ENCODE results near the gene CAPN11. TPM values are rescaled to one million over a fixed set of nuclear protein-coding genes. Genes with fewer than 3 reads are reported as not detected.

The CAPN11 gene
- total RNA-seq = not detected

DNA sequence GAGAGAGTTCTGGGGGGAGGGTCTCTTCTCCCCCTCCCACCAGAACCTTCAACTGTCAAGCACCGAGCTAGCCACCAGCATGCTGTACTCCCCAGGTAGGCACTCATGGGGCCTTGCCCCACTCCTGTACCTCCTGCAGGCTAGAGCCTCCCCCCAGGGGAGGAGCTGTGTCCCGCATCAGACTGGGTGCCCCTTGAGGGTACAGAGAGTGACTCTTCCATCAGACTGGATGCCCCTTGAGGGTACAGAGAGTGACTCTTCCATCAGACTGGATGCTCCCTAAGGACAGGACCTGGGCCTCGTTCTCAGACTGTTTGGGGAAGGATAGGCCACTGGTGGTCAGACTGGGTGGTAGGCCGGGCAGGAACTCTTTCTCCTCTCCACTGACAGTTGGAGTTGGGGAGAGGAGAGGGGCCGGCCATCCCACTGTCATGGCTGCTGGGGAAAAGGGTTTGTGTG lies at the start of gene CAPN11:
Gene CAPN11 (plus strand): TSS at position 51 of the 459 bp plus-strand sequence. CDS start 29 bp downstream, at position 80.
- ChIA-PET CTCF (no interaction called here), POLR2A (no interaction called here)

DNA sequence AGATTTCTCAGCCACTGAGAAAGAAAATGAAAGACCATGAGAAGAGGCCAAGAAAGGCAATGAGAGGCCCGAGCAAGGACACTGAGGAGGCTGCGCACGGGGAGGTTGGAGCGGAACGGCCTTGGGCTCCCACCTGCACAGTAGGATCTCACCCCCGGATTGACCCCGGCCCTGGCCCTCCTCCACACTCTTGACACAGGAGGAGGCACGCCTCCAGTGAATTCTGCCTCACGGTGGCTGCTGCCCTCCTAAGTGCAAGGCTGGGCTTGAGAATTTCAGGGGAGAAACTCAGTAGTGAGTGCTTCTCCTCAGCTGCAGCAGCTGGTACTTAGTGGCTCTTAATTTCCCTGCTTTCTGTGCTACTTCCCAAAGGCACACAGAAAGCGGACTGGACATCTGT lies 49.4 kb upstream of the CAPN11 start:
- ChIA-PET CTCF (interaction anchor here (1.0 kb wide), 1 partner anchor 13 kb away, joined by 3 read pairs; no protein-coding TSS in a partner anchor), POLR2A (no interaction called here)

DNA sequence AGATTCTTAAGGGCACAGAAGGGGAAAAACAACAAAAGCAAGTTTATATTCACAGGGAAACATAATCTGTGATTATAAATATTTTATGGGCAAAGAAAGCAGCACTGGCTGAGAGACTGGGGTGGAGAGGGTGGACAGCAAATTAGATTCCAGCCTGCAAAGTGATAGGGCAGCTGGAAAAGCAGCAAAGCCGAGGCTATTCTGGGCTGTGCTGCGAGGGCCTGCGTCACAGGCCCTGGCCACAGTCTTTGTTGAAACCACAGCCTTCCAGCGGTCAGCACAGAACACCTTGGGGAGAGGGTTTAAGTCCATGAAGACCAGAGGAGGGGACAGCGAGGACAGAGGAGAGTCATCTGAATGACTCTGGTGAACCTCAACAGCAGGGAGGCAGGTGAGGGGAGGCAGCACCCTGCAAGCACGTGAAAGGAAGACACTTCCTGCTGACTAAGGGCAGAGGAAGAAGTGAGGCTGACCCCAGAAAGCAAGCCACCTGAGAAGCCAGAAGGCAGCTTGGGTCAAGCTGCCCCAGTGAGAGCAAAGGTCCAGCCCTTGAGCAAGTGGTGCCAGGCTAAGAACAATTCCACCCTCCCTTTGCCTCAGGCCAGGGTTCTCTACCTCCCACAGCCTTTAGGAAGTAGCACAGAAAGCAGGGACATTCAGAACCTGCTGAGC lies 48.5 kb upstream of the CAPN11 start:
- ChIA-PET CTCF (interaction anchor here (1.0 to 1.5 kb wide), 3 partner anchors 12 to 129 kb away, joined by 3 read pairs; no protein-coding TSS in a partner anchor), POLR2A (no interaction called here)

- ChIA-PET CTCF (interaction anchor here (1.1 to 1.5 kb wide), 3 partner anchors 11 to 129 kb away, joined by 3 to 4 read pairs (median 3); no protein-coding TSS in a partner anchor), POLR2A (no interaction called here)
Observed at GRCh38 chr6:44110966-44111365, 47.7 kb upstream of the CAPN11 start.

- ChIA-PET CTCF (interaction anchor here (1.0 to 1.5 kb wide), 3 partner anchors 10 to 32 kb away, joined by 3 to 4 read pairs (median 3); no protein-coding TSS in a partner anchor), POLR2A (interaction anchor here (0.9 kb wide), 1 partner anchor 10 kb away, joined by 3 read pairs; no protein-coding TSS in a partner anchor)
Observed at GRCh38 chr6:44111434-44112417, 46.9 kb upstream of the CAPN11 start.

GRCh38 chr6:44113414-44113813 lies 45.2 kb upstream of the CAPN11 start:
- POLR2A ChIA-PET = no interaction called here
- CTCF ChIA-PET = interaction anchor here (0.5 kb wide), 1 partner anchor 209 kb away, joined by 3 read pairs; no protein-coding TSS in a partner anchor

- POLR2A ChIA-PET = no interaction called here
- CTCF ChIA-PET = interaction anchor here (1.0 kb wide), 1 partner anchor 22 kb away, joined by 3 read pairs; no protein-coding TSS in a partner anchor
Observed at GRCh38 chr6:44115866-44116265, 42.8 kb upstream of the CAPN11 start.

DNA sequence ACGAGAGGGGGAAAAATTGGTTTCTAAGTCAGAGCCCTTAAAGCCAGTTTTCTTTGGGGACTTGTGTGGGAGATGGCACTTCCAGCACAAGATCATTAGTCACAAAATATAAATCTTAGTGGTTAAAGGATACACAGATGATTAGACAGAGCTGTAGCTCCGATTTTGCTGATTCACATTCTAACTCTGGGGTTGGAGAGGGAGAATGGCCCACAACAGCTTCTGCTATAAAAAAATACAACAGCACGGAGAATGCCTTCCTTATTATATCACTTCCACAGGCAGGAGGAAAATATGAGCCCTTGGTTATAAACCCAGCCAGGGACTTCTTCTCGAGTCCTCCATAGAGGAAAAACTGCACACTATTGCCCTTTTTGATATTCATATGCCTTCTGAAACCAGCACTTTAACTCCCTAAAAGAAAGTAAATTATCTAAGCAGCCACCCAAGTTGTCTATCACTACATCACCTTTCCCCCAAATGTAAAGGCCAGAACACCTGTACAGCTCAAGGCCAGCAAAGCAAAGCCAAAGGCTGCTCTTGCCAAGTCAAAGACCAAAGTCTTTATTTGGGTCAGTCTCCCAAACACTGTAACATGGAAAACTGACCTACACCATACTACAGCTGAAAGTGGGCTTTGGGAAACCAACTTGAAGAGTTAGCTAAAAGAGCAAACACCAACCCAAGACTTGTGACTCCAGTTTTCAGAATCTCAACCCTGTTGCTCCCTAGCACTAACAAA lies 41.8 kb upstream of the CAPN11 start:
- CTCF ChIA-PET = interaction anchor here (1.0 to 1.1 kb wide), 2 partner anchors 23 to 35 kb away, joined by 3 to 4 read pairs; no protein-coding TSS in a partner anchor
- POLR2A ChIA-PET = interaction anchor here (1.0 kb wide), 1 partner anchor 346 kb away, joined by 3 read pairs; the partner anchor contains the start of gene VEGFA

- CTCF ChIA-PET = interaction anchor here (0.7 to 1.1 kb wide), 3 partner anchors 34 to 238 kb away, joined by 3 to 5 read pairs (median 4); no protein-coding TSS in a partner anchor
- POLR2A ChIA-PET = no interaction called here
Observed at GRCh38 chr6:44117397-44118128, 41.1 kb upstream of the CAPN11 start.

GRCh38 chr6:44119704-44120262 lies 38.8 kb upstream of the CAPN11 start:
- CTCF ChIA-PET = no interaction called here
- POLR2A ChIA-PET = no interaction called here

DNA sequence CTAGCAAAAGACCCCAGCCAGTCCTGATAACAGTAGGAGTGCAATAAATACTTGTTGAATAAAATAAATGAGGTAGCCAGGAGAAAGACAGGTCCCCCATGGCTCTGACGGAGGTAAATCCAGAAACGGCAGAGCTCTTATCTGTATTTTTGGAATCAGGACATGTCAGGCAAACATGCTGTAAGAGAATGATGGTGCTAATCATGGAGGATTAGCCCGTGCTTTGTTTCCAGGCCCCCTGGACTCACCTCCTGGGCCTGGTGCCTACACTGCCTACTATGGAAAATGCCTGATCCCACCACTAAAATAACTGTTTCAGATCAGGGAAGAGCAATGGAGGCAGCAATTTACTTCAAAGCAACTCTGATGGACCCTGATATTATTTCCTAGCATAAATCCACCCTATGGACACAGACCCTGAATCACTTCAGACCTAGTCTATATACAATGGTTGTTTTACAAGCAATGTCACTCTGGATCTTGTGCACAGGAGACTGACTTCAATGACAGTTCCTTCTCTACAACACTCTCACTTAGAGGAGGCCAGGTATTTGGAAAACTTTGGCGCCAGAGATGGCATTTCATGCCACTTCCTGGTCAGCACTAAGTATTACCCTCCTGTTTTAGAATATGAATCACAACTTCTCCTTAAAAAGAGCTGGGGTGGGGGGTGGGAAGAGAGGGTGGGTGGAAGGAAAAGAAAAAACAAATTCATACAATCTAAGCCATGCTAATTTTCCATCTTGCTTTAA lies 37.8 kb upstream of the CAPN11 start:
- CTCF ChIA-PET = no interaction called here
- POLR2A ChIA-PET = interaction anchor here (1.1 kb wide), 1 partner anchor 9 kb away, joined by 3 read pairs; no protein-coding TSS in a partner anchor

DNA sequence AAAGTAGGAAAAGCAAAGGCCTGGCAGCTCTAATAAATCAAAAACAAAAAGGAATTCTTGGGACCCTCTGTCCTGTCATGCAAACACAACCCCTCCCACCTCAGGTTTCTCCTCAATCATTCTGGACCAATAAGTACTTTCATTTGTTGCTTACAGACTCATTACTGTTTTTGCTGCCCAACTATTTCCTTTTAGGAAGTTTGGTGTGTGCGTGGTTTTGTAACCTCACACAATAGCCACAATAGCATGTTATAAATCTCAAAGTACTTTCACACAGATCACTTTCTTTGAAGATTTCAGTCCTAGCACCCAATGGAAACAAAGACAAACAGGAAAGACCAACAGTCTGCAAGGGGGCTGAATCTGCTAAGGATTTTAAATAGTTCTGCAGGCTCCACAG lies 35.8 kb upstream of the CAPN11 start:
- POLR2A ChIA-PET = interaction anchor here (0.8 kb wide), 1 partner anchor 353 kb away, joined by 3 read pairs; the partner anchor contains the start of gene VEGFA
- CTCF ChIA-PET = interaction anchor here (1.2 to 1.5 kb wide), 2 partner anchors 9 to 12 kb away, joined by 3 read pairs; no protein-coding TSS in a partner anchor

GRCh38 chr6:44123544-44123943 lies 35.1 kb upstream of the CAPN11 start:
- ChIA-PET POLR2A (interaction anchor here (0.8 kb wide), 1 partner anchor 354 kb away, joined by 3 read pairs; the partner anchor contains the start of gene VEGFA), CTCF (no interaction called here)

DNA sequence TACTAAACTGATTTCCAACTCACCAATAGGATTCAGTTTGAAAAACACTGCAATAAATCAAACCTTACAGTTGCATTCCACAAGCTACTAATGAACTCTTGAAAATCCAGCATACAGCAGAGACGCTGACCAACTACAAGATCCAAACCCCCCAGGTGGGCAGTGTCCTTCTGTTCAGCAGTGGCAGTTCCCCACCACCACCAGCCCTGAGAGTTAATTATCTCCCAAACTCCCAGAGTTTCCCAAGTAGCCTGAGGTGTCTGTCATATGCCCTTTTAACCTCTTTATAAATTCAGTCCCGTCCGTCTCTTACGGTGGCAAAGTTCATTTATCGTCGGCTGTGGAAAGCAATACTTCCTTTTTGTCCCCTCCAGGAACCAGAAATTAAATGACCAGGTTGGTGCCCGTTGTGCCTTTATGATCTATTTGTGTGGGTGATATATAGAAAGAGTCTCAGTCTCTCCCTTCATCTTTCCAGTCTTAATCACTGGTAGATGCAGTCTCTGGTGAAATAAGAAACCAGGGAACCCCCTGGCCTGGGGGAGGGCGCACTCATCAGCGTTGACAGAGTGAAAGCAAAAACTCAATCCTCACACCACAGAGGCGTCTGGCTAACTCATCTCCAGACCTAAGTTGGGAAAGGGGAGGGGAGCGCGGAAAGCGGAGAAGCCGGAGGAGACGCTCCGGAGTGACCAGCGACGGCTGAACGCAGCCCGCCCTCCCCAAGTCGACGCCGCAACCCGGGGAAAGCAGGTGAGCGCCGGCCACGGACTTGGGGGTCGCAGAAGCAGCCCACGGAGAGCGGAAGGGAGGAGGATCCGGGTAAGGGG lies 32.1 kb upstream of the CAPN11 start:
- ChIA-PET POLR2A (no interaction called here), CTCF (interaction anchor here (1.7 kb wide), 1 partner anchor 30 kb away, joined by 4 read pairs; no protein-coding TSS in a partner anchor)

GRCh38 chr6:44127186-44128019 lies 31.2 kb upstream of the CAPN11 start, which contains the start of the genes MRPL14 and TMEM63B:
MRPL14 (minus strand) TSS chr6:44127452; CDS start chr6:44116611, 10,841 bp downstream.
TMEM63B (plus strand) TSS chr6:44127554; CDS start chr6:44134585, 7,031 bp downstream.
- ChIA-PET POLR2A (interaction anchor here (0.5 kb wide), 1 partner anchor 1290 kb away, joined by 3 read pairs; no protein-coding TSS in a partner anchor), CTCF (no interaction called here)
